GM11168 (cell line): Measurements from ENCODE around the gene CLEC4G.

Experiments used
- in situ Hi-C: fragments of 300-500 bp; cut with MboI; formaldehyde crosslinking; loops from one replicate; pipeline ENCODE4 v1.12.0; 2022; ENCODE audit warnings: low sequenced_read_pairs; ENCODE audit not compliant: unreplicated experiment

The CLEC4G gene

DNA sequence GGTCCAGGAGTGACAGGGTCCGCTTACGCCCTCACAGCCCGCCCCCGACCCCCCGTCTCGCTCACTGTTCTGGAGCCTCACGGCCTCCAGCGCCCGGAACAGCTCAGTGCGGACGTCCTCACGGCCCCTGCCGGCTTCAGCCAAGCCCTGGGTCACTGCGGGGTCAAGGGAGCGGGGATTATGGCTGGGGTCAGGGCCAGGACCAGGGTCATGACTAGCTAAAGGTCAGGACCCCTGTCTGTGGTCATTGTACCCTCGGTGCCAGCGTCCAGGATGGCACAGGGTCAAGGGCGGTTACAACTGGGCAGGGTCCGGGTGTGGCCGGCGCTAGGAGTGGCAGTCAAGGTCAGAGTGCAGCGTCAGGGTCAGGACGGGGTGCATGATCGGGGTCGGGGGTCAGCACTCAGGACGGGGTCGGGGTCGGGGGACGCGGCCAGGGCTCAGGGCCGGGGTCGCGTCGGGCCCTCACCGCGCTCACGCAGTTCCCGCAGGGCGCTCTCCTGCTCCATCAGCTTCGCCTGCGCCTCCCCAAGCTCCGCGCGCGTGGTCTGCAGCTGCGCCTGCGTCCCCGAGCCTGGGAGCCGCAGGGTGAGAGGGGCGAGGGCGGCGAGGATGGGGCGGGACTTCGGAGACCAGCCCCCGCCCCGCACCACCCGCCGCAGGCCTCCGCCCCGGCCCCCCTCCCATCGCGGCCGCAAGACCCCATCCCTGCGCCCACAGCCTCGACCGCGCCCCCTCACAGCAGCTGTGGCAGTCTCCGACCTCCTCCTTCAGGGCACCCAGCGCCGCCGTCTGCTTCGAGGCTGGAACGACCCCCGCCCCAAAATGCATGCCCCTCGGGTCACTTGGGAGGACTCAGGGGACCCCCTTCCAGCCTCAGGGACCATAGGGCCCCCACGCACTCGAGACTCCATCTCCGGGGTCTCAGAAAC is 1.4 kb downstream of the CLEC4G start:
- in situ Hi-C loops, result no loop called here

DNA sequence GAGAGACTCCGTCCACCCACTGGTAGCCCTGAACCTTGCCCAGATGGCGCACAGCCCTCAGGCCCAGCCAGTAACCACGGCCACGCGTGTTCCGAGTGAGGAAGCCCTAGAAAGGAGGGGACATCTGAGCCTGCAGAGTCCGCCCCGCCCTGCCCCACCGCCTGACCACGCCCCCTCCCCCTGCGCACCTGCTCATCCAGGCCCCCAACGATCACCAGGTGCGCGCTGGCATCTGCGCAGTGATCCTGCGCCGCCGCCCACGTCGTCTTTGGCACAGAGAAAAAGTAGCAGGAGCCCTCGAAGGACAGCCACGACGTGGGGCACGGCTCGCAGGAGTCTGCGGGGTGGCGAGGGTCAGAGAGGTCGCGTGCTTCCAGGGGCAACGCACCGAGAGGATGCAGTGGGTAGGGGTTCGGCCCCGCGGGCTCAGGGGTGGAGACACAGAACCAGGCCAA is 2.1 kb downstream of the CLEC4G start:
- in situ Hi-C loops, result no loop called here

DNA sequence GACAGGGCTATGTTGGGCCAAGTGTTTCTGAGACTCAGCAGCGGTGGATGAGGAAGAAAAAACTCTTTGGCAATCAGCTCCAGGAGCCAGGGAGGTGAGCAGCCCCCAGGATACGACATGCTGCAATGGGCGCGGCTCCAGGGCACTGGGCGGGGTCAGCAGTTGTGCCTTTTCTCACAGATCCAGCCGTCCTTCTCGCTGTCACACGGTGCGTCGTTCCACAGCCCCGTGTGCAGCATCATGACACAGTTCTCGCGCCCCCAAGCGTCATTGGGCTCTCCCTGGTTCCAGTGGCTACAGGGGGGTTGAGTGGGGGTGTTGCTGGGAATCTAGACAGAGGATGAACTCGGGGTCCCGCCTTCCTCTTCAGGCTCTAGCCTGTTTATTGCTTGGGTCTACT is 2.7 kb downstream of the CLEC4G start:
- in situ Hi-C loops, result no loop called here

DNA sequence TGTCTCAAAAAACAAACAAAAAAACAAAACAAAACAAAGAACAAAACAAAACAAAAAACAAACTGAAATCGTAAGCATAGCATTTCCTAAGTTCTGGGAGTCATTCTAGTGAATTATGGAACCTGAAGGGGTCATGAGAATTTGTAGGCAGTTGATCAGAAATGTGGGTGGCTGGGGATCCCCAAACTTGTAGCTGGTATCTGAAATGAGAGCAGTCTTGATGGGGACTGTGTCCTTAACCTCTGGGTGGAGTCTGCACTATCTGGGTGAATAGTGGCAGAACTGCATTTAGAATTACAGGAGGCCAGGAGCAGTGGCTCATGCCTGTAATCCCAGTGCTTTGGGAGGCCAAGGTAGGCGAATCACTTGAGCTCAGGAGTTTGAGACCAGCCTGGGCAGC is 6.1 kb downstream of the CLEC4G start:
- in situ Hi-C loops, result no loop called here

DNA sequence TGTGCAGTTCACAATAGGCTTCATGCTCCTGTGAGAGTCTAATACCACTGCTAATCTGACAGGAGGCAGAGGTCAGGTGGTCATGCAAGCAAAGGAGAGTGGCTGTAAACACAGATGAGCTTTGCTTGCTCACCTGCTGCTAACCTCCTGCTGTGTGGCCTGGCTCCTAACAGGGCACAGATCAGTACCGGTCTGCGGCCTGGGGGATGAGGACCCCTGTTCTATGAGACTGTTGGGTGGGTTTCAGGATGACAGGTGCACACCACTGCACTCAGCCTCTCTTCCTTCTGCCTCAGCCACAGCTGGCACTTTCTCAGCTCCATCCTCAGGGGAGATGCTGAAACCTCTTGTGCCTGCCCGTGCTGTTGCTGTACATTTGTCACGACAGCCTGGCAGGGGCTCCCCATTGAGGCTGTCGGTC is 9.7 kb downstream of the CLEC4G start:
- in situ Hi-C loops, result no loop called here

- in situ Hi-C loops, result no loop called here
These were observed 11.6 kb downstream of the CLEC4G start for GRCh38 chr19:7720351-7720750.

GRCh38 chr19:7718668-7719067 is 13.2 kb downstream of the CLEC4G start:
- in situ Hi-C loops, result no loop called here

DNA sequence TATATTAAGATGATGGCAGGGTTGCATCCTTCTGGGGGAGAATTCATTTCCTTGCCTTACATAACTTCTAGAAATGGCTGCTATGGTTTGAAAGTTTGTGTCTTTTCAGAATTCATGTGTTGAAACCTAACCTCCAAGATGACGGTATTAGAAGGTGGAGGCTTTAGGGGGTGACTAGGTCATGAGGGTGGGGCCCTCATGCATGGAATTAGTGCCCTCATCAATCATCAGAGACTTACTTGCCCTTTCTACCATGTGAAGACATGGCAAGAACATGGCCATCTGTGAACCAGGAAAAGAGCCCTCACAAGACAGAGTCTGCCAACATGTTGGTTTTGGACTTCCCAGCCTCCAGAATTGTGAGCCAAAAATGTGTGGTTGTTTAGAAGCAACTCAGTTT is 15.1 kb downstream of the CLEC4G start:
- in situ Hi-C loops, result no loop called here

DNA sequence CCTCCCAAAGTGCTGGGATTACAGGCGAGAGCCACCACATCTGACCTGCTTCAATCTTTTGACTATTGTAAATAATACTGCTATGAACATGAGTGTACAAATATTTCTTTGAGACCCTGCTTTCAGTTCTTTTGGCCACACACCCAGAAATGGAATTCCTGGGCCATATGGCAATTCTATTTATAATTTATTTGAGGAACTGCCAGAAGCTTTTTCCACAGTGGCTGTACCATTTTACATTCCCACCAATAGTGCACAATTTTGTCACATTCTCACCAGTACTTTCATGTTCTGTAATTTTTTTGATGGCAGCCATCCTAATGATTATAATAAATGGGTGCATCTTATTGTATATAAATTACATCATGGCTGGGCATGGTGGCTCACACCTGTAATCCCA is 16.2 kb downstream of the CLEC4G start:
- in situ Hi-C loops, result no loop called here

DNA sequence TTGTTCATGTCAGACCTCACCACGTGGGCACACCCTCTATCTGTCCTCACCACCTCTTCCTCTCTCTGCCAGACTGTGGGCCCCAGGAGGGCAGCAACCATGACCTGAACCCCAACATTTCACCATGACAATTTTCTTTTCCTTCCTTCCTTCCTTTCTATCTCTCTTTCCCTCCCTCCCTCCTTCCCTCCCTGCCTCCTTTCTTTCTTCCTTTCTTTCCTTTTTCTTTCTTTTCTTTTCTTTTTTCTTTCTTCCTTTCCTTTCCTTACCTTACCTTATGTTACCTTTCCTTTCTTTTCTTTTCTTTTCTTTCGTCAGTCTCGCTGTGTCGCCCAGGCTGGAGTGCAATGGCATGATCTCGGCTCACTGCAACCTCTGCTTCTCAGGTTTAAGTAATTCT is 21.3 kb downstream of the CLEC4G start:
- in situ Hi-C loops, result no loop called here

DNA sequence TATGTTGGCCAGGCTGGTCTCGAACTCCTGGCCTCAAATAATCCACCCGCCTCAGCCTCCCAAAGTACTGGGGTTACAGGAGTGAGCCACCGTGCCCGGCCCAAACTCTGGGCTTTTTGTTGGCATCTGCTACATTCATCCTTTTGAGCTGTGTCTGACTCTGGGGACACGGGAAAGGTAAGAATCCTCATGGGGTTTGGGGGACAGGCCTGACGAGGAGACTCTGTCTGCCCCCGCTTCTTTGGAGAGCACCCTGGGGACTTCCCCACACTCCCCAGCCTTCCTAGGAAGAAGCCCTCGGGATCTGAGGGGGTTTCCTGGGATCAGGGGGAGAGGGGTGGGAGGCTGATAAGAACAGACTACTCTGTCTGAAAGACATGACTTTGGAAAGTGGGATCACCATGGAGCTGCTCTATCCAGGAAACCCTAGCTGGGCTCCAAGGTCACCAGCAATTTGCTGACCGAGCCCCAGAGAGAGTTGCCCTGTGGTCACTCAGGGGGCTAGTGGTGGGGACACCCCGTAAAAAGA is 21.9 kb downstream of the CLEC4G start:
- in situ Hi-C loops, result no loop called here

DNA sequence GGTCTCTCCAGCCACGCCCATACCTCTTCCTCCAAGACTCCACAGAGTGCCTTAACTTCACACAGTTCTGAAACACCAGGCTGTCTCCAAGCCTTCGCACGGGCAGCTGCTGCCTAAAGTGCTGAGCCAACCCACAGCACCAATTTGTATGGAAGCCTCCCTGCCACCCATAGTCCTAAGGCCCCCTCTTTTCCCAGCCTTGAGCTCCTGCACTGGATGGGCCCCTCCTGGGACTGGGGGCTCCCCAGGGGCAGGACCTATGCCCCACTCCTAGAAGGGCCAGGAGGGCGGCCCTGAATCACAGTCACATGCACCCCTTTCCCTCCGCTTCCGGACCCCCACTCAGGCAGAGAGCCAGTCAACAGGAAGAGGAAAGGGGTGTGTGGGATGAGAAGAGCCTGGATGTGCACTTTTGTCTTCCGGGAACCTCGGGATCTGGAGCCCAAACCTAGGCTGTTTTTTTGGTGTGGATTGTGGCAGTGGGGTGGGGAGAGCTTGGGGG is 24.9 kb downstream of the CLEC4G start:
- in situ Hi-C loops, result no loop called here

GRCh38 chr19:7706188-7706954 is 25.5 kb downstream of the CLEC4G start:
- in situ Hi-C loops, result no loop called here

- in situ Hi-C loops, result no loop called here
These were observed 26.3 kb downstream of the CLEC4G start for GRCh38 chr19:7705387-7706187.

- in situ Hi-C loops, result no loop called here
These were observed 27.4 kb downstream of the CLEC4G start for GRCh38 chr19:7704280-7705060.

DNA sequence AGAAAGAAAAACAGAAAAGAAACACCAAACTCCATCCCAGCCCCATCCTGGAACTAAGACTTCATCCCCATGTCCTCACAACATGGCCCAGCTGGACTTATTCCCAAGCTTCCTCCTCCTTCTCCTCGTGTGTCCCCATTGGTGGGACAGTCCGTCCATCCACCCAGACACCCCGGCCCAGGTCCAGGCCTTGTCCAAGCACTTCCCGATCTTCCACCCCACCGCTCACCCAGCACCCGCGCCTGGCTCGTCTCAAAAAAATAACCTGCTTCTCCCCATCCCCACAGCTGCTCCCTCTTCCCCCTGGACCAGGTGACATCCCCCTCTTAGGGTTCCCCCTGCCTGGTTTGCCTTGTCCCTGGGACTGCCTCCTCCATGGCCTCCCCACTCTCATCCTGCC is 28.6 kb downstream of the CLEC4G start:
- in situ Hi-C loops, result no loop called here

- in situ Hi-C loops, result no loop called here
These were observed 30.1 kb downstream of the CLEC4G start, which contains the start of gene FCER2 for GRCh38 chr19:7701654-7702457. Gene FCER2 (minus strand): TSS chr19:7702131. CDS start chr19:7699760, 2,371 bp downstream.

GRCh38 chr19:7701049-7701653 is 30.8 kb downstream of the CLEC4G start:
- in situ Hi-C loops, result no loop called here
